Fibroblast of villous mesenchyme (primary cell): ENCODE data around the gene CBLB. TPM values are rescaled to one million over a fixed set of nuclear protein-coding genes. Genes with fewer than 3 reads are reported as not detected.

Experiments
- DNase-seq: peaks from one replicate; pipeline ENCODE4 v3.0.0-alpha.2; 2010; ENCODE audit warnings: low read depth
- H3K4me3 ChIP-seq: 2 replicates; pipeline ENCODE4 v1.5.1; 2011; ENCODE audit warnings: low read depth, mild to moderate bottlenecking, low read length
- CTCF ChIP-seq: IDR thresholded peaks from 2 replicates; pipeline ENCODE4 v1.5.1; 2012; ENCODE audit warnings: low read depth, mild to moderate bottlenecking, low read length; ENCODE audit not compliant: insufficient read depth
- total RNA-seq: library from RNA; depleted of rRNA; stranded (reverse); fragments of >200 nt; gene quantifications from 2 replicates; pipeline ENCODE4 v1.2.3, GENCODE V29; 2012

CBLB gene
- total RNA-seq, 1 donor, result 40.6 TPM

GRCh38 chr3:105791919-105792786 is 76.7 kb downstream of the CBLB start:
- TF ChIP-seq CTCF, result no peak
- H3K4me3 ChIP-seq, result no peak overlapping the region
- DNase-seq, result peak; percentile 99

GRCh38 chr3:105791131-105791530 is 77.7 kb downstream of the CBLB start:
- no peak overlapping the region for H3K4me3 ChIP-seq
- peak; percentile 83 for DNase-seq
- TF ChIP-seq CTCF, result no peak

- TF ChIP-seq CTCF, result no peak
- DNase-seq, result no peak
- no peak overlapping the region for H3K4me3 ChIP-seq
Observed at GRCh38 chr3:105790534-105790933, 78.3 kb downstream of the CBLB start.

GRCh38 chr3:105788593-105788992 is 80.2 kb downstream of the CBLB start:
- no peak for DNase-seq
- no peak for TF ChIP-seq CTCF
- no peak overlapping the region for H3K4me3 ChIP-seq

- no peak overlapping the region for H3K4me3 ChIP-seq
- DNase-seq, result no peak
- no peak for TF ChIP-seq CTCF
Observed at GRCh38 chr3:105787453-105787852, 81.4 kb downstream of the CBLB start.

GRCh38 chr3:105786990-105787389 is 81.8 kb downstream of the CBLB start:
- DNase-seq, result no peak
- TF ChIP-seq CTCF, result no peak
- no peak overlapping the region for H3K4me3 ChIP-seq
